Trophoblast cell (in vitro differentiated cells and primary cell): ENCODE measurements around the gene IL1F10.

Source experiments
- DNase-seq, 2 donors: peaks; one replicate each; pipeline ENCODE4 v3.0.0-alpha.2; 2016
- H2AFZ ChIP-seq: 2 replicates; pipeline ENCODE4 v1.6.1; 2013; ENCODE audit warnings: low read length, moderate library complexity, mild to moderate bottlenecking; ENCODE audit not compliant: insufficient read depth, poor library complexity
- H2AK5ac ChIP-seq: 2 replicates; pipeline ENCODE4 v1.6.1; 2013; ENCODE audit warnings: mild to moderate bottlenecking, low read length
- H2BK120ac ChIP-seq: 2 replicates; pipeline ENCODE4 v1.6.1; 2013; ENCODE audit warnings: low read length, mild to moderate bottlenecking, moderate library complexity; ENCODE audit not compliant: insufficient read depth, poor library complexity
- H2BK12ac ChIP-seq: 2 replicates; pipeline ENCODE4 v1.6.1; 2013; ENCODE audit warnings: mild to moderate bottlenecking, low read length, moderate library complexity
- H2BK5ac ChIP-seq: 2 replicates; pipeline ENCODE4 v1.6.1; 2013; ENCODE audit warnings: low read length, low read depth, moderate library complexity, mild to moderate bottlenecking; ENCODE audit not compliant: poor library complexity
- H3K14ac ChIP-seq: 2 replicates; pipeline ENCODE4 v1.6.1; 2013; ENCODE audit warnings: mild to moderate bottlenecking, low read length
- H3K18ac ChIP-seq: 2 replicates; pipeline ENCODE4 v1.6.1; 2013; ENCODE audit warnings: mild to moderate bottlenecking, low read length
- H3K23ac ChIP-seq: 2 replicates; pipeline ENCODE4 v1.6.1; 2013; ENCODE audit warnings: low read length
- H3K27ac ChIP-seq: 2 replicates; pipeline ENCODE4 v1.5.1; 2013; ENCODE audit warnings: low read depth, mild to moderate bottlenecking, inconsistent platforms, low read length, moderate library complexity
- H3K27me3 ChIP-seq: 2 replicates; pipeline ENCODE4 v1.6.1; 2013; ENCODE audit warnings: inconsistent platforms, mild to moderate bottlenecking, low read length, moderate library complexity; ENCODE audit not compliant: insufficient read depth
- H3K36me3 ChIP-seq, 2 experiments: 1 replicate in 1 of 2; 2 replicates in 1 of 2; pipeline ENCODE4 v1.6.1; 2013; ENCODE audit warnings: low read length in 2 of 2, mild to moderate bottlenecking in 2 of 2, moderate library complexity in 1 of 2; ENCODE audit not compliant: insufficient read depth in 2 of 2, control insufficient read depth in 1 of 2
- H3K4ac ChIP-seq: 2 replicates; pipeline ENCODE4 v1.6.1; 2013; ENCODE audit warnings: low read depth, mild to moderate bottlenecking, low read length, moderate library complexity
- H3K4me1 ChIP-seq, 2 experiments: 1 replicate in 1 of 2; 2 replicates in 1 of 2; pipeline ENCODE4 v1.6.1; 2013; ENCODE audit warnings: low read length in 2 of 2, mild to moderate bottlenecking in 2 of 2, moderate library complexity in 1 of 2; ENCODE audit not compliant: insufficient read depth in 2 of 2, control insufficient read depth in 1 of 2
- H3K4me2 ChIP-seq: 2 replicates; pipeline ENCODE4 v1.6.1; 2013; ENCODE audit warnings: inconsistent platforms, mild to moderate bottlenecking, low read length, moderate library complexity
- H3K4me3 ChIP-seq: 2 replicates; pipeline ENCODE4 v1.5.1; 2013; ENCODE audit warnings: mild to moderate bottlenecking, low read depth, low read length, inconsistent platforms
- H3K79me1 ChIP-seq: one replicate; pipeline ENCODE4 v1.6.1; 2013; ENCODE audit warnings: low read length
- H3K79me2 ChIP-seq: 2 replicates; pipeline ENCODE4 v1.6.1; 2013; ENCODE audit warnings: low read length, mild to moderate bottlenecking; ENCODE audit not compliant: control insufficient read depth, insufficient read depth, poor library complexity
- H3K9ac ChIP-seq: 2 replicates; pipeline ENCODE4 v1.6.1; 2013; ENCODE audit warnings: mild to moderate bottlenecking, low read length
- H3K9me3 ChIP-seq: 2 replicates; pipeline ENCODE4 v1.6.1; 2013; ENCODE audit warnings: low read depth, mild to moderate bottlenecking, control low read depth, inconsistent platforms, low read length; ENCODE audit not compliant: insufficient read depth
- H4K12ac ChIP-seq: 2 replicates; pipeline ENCODE4 v1.6.1; 2013; ENCODE audit warnings: low read depth, mild to moderate bottlenecking, low read length, moderate library complexity
- H4K8ac ChIP-seq: 2 replicates; pipeline ENCODE4 v1.6.1; 2013; ENCODE audit warnings: low read depth, mild to moderate bottlenecking, low read length, moderate library complexity
- H4K91ac ChIP-seq: one replicate; pipeline ENCODE4 v1.6.1; 2013; ENCODE audit warnings: low read depth, mild to moderate bottlenecking, low read length, moderate library complexity
- WGBS: extraction: QIAGEN DNeasy Blood & Tissue Kit; methylation state at CpG from one replicate; pipeline ENCODE4 v1.1.7; 2013; ENCODE audit warnings: missing lambda C conversion rate; ENCODE audit not compliant: insufficient read length, insufficient coverage; ENCODE audit errors: extremely low coverage; 5-methylcytosine and 5-hydroxymethylcytosine counted together

IL1F10 gene

DNA sequence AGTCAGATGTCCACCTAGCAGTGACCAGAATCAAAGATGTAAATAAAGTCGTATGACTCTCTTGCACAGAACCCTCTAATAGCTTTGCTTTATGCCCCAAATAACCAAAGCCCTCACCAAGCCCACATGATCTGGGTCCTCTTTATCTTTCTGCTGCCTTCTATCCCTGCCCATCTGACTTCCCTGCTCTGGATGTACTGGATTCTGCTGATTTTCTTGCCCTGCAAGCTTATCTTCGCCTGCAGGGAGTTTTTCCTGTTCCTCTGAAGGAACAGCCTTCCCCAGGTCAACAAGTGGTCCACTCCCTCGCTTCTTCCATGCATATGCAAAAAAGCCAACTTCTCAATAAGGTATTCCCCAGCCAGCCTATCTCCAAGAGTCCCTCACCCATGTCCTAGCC, 33.8 kb upstream of the IL1F10 start:
- DNase-seq, result no peak
- Histone ChIP-seq H3K9ac (no peak overlapping the region), H3K27me3 (no peaks in the 10 kb centered on the region), H3K23ac (no peak overlapping the region), H2BK12ac (no peak overlapping the region), H4K91ac (no peak overlapping the region), H3K27ac (no peak overlapping the region), H3K4me1 (no peaks in the 10 kb centered on the region), H4K12ac (no peak overlapping the region), H3K4me3 (no peak overlapping the region), H2BK120ac (no peak overlapping the region), H2BK5ac (no peak overlapping the region), H3K36me3 (no peaks in the 10 kb centered on the region), H3K9me3 (peaks cover 2% of the 10 kb centered on the region), H3K18ac (no peak overlapping the region), H3K4ac (no peak overlapping the region), H3K79me1 (no peaks in the 10 kb centered on the region), H2AFZ (no peak overlapping the region), H3K4me2 (no peak overlapping the region), H3K14ac (no peak overlapping the region), H4K8ac (no peak overlapping the region), H2AK5ac (no peak overlapping the region), H3K79me2 (no peaks in the 10 kb centered on the region)
- no CpG with 5 or more reads among the region's 3 CpGs for WGBS

GRCh38 chr2:113036763-113037162, 31.0 kb upstream of the IL1F10 start:
- Histone ChIP-seq H3K4me2 (no peak overlapping the region), H3K79me2 (no peaks in the 10 kb centered on the region), H3K4me3 (no peak overlapping the region), H4K12ac (no peak overlapping the region), H3K4me1 (no peaks in the 10 kb centered on the region), H3K36me3 (no peaks in the 10 kb centered on the region), H2AFZ (no peak overlapping the region), H2BK5ac (no peak overlapping the region), H3K9me3 (peaks cover 2% of the 10 kb centered on the region), H3K18ac (no peak overlapping the region), H3K23ac (no peak overlapping the region), H3K4ac (no peak overlapping the region), H4K91ac (no peak overlapping the region), H3K79me1 (no peaks in the 10 kb centered on the region), H2AK5ac (no peak overlapping the region), H3K14ac (no peak overlapping the region), H4K8ac (no peak overlapping the region), H3K27me3 (no peaks in the 10 kb centered on the region), H3K27ac (no peak overlapping the region), H2BK120ac (no peak overlapping the region), H3K9ac (peak overlapping the region; percentile 14), H2BK12ac (no peak overlapping the region)
- no peak for DNase-seq
- no CpG with 5 or more reads among the region's 9 CpGs for WGBS

DNA sequence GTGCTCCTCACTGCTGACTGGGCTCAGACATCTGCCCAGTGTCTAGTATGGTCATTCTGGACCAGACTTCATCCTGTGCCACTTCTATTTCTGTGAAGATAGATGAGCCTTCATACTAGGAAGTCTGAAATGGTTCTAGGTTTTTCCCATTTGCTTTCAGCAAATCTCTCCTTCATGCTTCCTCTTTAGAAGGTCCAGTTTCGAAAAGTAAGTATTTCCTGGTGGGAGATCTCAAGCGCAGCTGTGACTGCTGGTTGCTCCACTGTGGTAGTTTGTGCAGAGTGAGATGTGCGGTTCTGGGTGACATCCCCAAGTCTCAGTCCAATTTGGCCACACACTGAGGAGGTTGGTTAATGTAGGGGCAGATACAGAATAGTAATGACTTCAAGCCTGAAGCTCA, 29.5 kb upstream of the IL1F10 start:
- H3K18ac ChIP-seq, result no peak overlapping the region
- H3K4me2 ChIP-seq, result no peak overlapping the region
- no peak overlapping the region for H2AK5ac ChIP-seq
- no peak overlapping the region for H3K4me3 ChIP-seq
- H3K79me1 ChIP-seq, result no peaks in the 10 kb centered on the region
- H3K36me3 ChIP-seq, result no peaks in the 10 kb centered on the region
- no peak overlapping the region for H2AFZ ChIP-seq
- H2BK12ac ChIP-seq, result no peak overlapping the region
- no peak for DNase-seq
- no peaks in the 10 kb centered on the region for H3K79me2 ChIP-seq
- H3K9me3 ChIP-seq, result peaks cover 2% of the 10 kb centered on the region
- H4K12ac ChIP-seq, result no peak overlapping the region
- no peak overlapping the region for H3K27ac ChIP-seq
- no CpG with 5 or more reads among the region's 3 CpGs for WGBS
- no peak overlapping the region for H2BK5ac ChIP-seq
- H3K4me1 ChIP-seq, result no peaks in the 10 kb centered on the region
- H3K14ac ChIP-seq, result no peak overlapping the region
- H4K91ac ChIP-seq, result no peak overlapping the region
- no peak overlapping the region for H3K23ac ChIP-seq
- no peak overlapping the region for H4K8ac ChIP-seq
- H3K4ac ChIP-seq, result no peak overlapping the region
- H3K27me3 ChIP-seq, result no peaks in the 10 kb centered on the region
- H2BK120ac ChIP-seq, result no peak overlapping the region
- no peak overlapping the region for H3K9ac ChIP-seq

DNA sequence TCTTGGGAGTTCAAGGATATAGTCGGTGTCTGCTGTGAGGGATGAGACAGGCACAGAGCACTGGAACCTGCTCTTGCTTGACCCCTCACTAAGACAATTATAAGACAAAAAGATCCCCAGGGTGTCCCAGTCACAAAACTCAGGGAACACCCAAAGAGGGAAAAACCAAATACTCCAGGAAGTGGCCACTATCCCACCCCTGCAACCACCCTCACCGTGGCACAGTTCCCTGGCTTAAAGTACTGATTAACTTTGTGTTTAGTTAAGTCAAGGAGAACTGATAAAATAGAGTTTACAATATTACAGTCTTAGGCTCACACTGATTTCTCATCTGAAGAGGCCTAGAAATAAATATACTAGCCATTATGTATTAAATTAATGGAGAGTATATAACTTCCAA, 28.6 kb upstream of the IL1F10 start:
- no peak overlapping the region for H2BK12ac ChIP-seq
- no peak overlapping the region for H3K4me3 ChIP-seq
- no peak overlapping the region for H4K91ac ChIP-seq
- peaks cover 2% of the 10 kb centered on the region for H3K9me3 ChIP-seq
- H3K14ac ChIP-seq, result no peak overlapping the region
- H2BK120ac ChIP-seq, result no peak overlapping the region
- no peak overlapping the region for H3K27ac ChIP-seq
- H3K4ac ChIP-seq, result no peak overlapping the region
- H2AK5ac ChIP-seq, result no peak overlapping the region
- DNase-seq, result no peak
- no peaks in the 10 kb centered on the region for H3K27me3 ChIP-seq
- H3K36me3 ChIP-seq, result no peaks in the 10 kb centered on the region
- no peak overlapping the region for H3K18ac ChIP-seq
- H3K23ac ChIP-seq, result no peak overlapping the region
- H3K9ac ChIP-seq, result no peak overlapping the region
- WGBS, result no CpG with 5 or more reads among the region's 2 CpGs
- no peak overlapping the region for H4K8ac ChIP-seq
- no peaks in the 10 kb centered on the region for H3K4me1 ChIP-seq
- no peaks in the 10 kb centered on the region for H3K79me1 ChIP-seq
- no peak overlapping the region for H2BK5ac ChIP-seq
- no peak overlapping the region for H3K4me2 ChIP-seq
- H2AFZ ChIP-seq, result no peak overlapping the region
- H4K12ac ChIP-seq, result no peak overlapping the region
- H3K79me2 ChIP-seq, result no peaks in the 10 kb centered on the region
